Activated naive CD4-positive, alpha-beta T cell treated with anti-CD3 and anti-CD28 coated beads, Interleukin-2, amount 50 U/mL, for 72 hours (primary cell): ENCODE measurements around the gene NDC80. TPM values are rescaled to one million over a fixed set of nuclear protein-coding genes. Genes with fewer than 3 reads are reported as not detected.
"Not testable (repeated sequence)": the region's sequence is repeated elsewhere in the genome, so short reads cannot be mapped to it uniquely, and the experiment has no call there.

Experiments used
- ATAC-seq, 2 donors: fragments of 150-1000 bp; cut with Tn5 transposase; 2 replicates each; pipeline ENCODE4 v1.10.0; 2021; ENCODE audit warnings: mild to moderate bottlenecking in 2 of 2, moderate library complexity in 2 of 2
- DNase-seq, 2 donors: peaks; one replicate each; pipeline ENCODE4 v3.0.0; 2021 to 2022; ENCODE audit warnings: low spot score in 2 of 2
- H3K27ac Mint-ChIP-seq, 2 donors: one replicate each; pipeline ENCODE4 v1.8.0; 2022; ENCODE audit warnings: mild to moderate bottlenecking in 2 of 2, mixed read lengths in 2 of 2
- H3K36me3 Mint-ChIP-seq, 2 donors: one replicate each; pipeline ENCODE4 v1.8.0; 2022; ENCODE audit warnings: mixed read lengths in 2 of 2
- H3K9me3 Mint-ChIP-seq, 2 donors: one replicate each; pipeline ENCODE4 v1.8.0; 2022; ENCODE audit warnings: mixed read lengths in 2 of 2
- total RNA-seq, 2 donors: library from RNA; stranded (reverse); gene quantifications; one replicate each; pipeline ENCODE4 v1.2.3, GENCODE V29; 2022

NDC80 gene
- total RNA-seq, 2 donors from 2014 or later: 66.8 to 117 TPM

GRCh38 chr18:2644535-2644934 lies 73.2 kb downstream of the NDC80 start:
- DNase-seq (no peak), ATAC-seq (peak in 1 of 2 donors; percentile 82)
- Mint-ChIP-seq H3K27ac (no peak overlapping the region), H3K9me3 (no peaks in the 10 kb centered on the region), H3K36me3 (no peaks in the 10 kb centered on the region)

- DNase-seq (no peak), ATAC-seq (no peak)
- Mint-ChIP-seq H3K27ac (no peak overlapping the region), H3K36me3 (peaks cover 8% of the 10 kb centered on the region in 2 donors), H3K9me3 (no peaks in the 10 kb centered on the region)
Measured at GRCh38 chr18:2651981-2652380, 80.6 kb downstream of the NDC80 start.

- no peak for DNase-seq
- ATAC-seq: no peak
- Mint-ChIP-seq H3K36me3 (peaks cover 20% of the 10 kb centered on the region in 2 donors), H3K9me3 (no peaks in the 10 kb centered on the region), H3K27ac (no peak overlapping the region)
Measured at GRCh38 chr18:2653467-2653866, 82.1 kb downstream of the NDC80 start.

- Mint-ChIP-seq H3K36me3 (peaks cover 22 to 23% of the 10 kb centered on the region in 2 donors), H3K9me3 (no peaks in the 10 kb centered on the region), H3K27ac (peak overlapping the region; percentile 97 to 98)
- no peak for ATAC-seq
- DNase-seq: no peak
Measured at GRCh38 chr18:2654169-2654927, 83.0 kb downstream of the NDC80 start.

GRCh38 chr18:2654928-2655177 lies 83.5 kb downstream of the NDC80 start:
- H3K27ac Mint-ChIP-seq: peak overlapping the region; percentile 97 to 98
- H3K9me3 Mint-ChIP-seq: no peaks in the 10 kb centered on the region
- ATAC-seq (peak; percentile 11 to 40), DNase-seq (no peak)
- H3K36me3 Mint-ChIP-seq: peaks cover 25 to 27% of the 10 kb centered on the region in 2 donors

GRCh38 chr18:2655178-2655953 lies 84.0 kb downstream of the NDC80 start, which contains the start of gene SMCHD1:
SMCHD1 (plus strand) TSS chr18:2655726; CDS start chr18:2656076, 350 bp downstream.
- peaks cover 25 to 27% of the 10 kb centered on the region in 2 donors for H3K36me3 Mint-ChIP-seq
- ATAC-seq: peak; percentile 78 to 84
- H3K27ac Mint-ChIP-seq: peak within 1 kb of the TSS; percentile 98
- no peaks in the 10 kb centered on the region for H3K9me3 Mint-ChIP-seq
- peak; percentile 91 to 95 for DNase-seq

- Mint-ChIP-seq H3K27ac (peak overlapping the region; percentile 85 to 98), H3K9me3 (peaks cover 0 to 2% of the 10 kb centered on the region in 2 donors), H3K36me3 (peaks cover 25 to 30% of the 10 kb centered on the region in 2 donors)
- peak; percentile 40 to 50 for ATAC-seq
- no peak for DNase-seq
Measured at GRCh38 chr18:2655954-2656236, 84.5 kb downstream of the NDC80 start.

- Mint-ChIP-seq H3K9me3 (peaks cover 0 to 4% of the 10 kb centered on the region in 2 donors), H3K27ac (peak overlapping the region; percentile 98), H3K36me3 (peaks cover 25 to 35% of the 10 kb centered on the region in 2 donors)
- ATAC-seq (peak; percentile 18 to 28), DNase-seq (peak; percentile 55 to 68)
Measured at GRCh38 chr18:2656237-2656980, 85.1 kb downstream of the NDC80 start.

- H3K9me3 Mint-ChIP-seq: peaks cover 0 to 4% of the 10 kb centered on the region in 2 donors
Measured at GRCh38 chr18:2656981-2657512, 85.7 kb downstream of the NDC80 start.

GRCh38 chr18:2657788-2658458 lies 86.6 kb downstream of the NDC80 start:
- peaks cover 0 to 4% of the 10 kb centered on the region in 2 donors for H3K9me3 Mint-ChIP-seq
- H3K36me3 Mint-ChIP-seq: peaks cover 25 to 47% of the 10 kb centered on the region in 2 donors
- ATAC-seq: no peak
- H3K27ac Mint-ChIP-seq: peak overlapping the region; percentile 97 to 98
- no peak for DNase-seq

More at GRCh38 chr18:2656981-2657512, 85.7 kb downstream of the NDC80 start:
- Mint-ChIP-seq H3K27ac (peak overlapping the region; percentile 98), H3K36me3 (peaks cover 25 to 39% of the 10 kb centered on the region in 2 donors)
- ATAC-seq (no peak), DNase-seq (no peak)

- peaks cover 25 to 75% of the 10 kb centered on the region in 2 donors for H3K36me3 Mint-ChIP-seq
- H3K27ac Mint-ChIP-seq, H3K9me3 Mint-ChIP-seq, DNase-seq, ATAC-seq: not testable (repeated sequence)
Measured at GRCh38 chr18:2660849-2661248, 89.5 kb downstream of the NDC80 start.

- H3K27ac Mint-ChIP-seq, ATAC-seq, DNase-seq, H3K9me3 Mint-ChIP-seq: not testable (repeated sequence)
- peaks cover 19 to 70% of the 10 kb centered on the region in 2 donors for H3K36me3 Mint-ChIP-seq
Measured at GRCh38 chr18:2662288-2662687, 90.9 kb downstream of the NDC80 start.

GRCh38 chr18:2662990-2663389 lies 91.6 kb downstream of the NDC80 start:
- Mint-ChIP-seq H3K36me3 (peaks cover 15 to 65% of the 10 kb centered on the region in 2 donors), H3K27ac (peak overlapping the region in 1 of 2 donors; percentile 56), H3K9me3 (peaks cover 0 to 4% of the 10 kb centered on the region in 2 donors)
- DNase-seq: no peak
- ATAC-seq: peak in 1 of 2 donors; percentile 45
